C4-2B (cell line): Measurements from ENCODE around the gene CALCOCO2.
"Not testable (repeated sequence)": the region's sequence is repeated elsewhere in the genome, so short reads cannot be mapped to it uniquely, and the experiment has no call there.

Source experiments
- H3K27ac ChIP-seq: fragments of 450-650 bp; 2 replicates; pipeline ENCODE4 v1.5.1; 2017
- ZFX ChIP-seq: fragments of 450-650 bp; IDR thresholded peaks from 2 replicates; pipeline ENCODE4 v1.6.1; 2017
- TF ChIP-seq, protein P1 (sequence below): fragments of 450-650 bp; conservative IDR thresholded peaks from 2 replicates; pipeline ENCODE4 v1.5.1; 2017; ENCODE audit warnings: mild to moderate bottlenecking

Gene CALCOCO2, protein sequence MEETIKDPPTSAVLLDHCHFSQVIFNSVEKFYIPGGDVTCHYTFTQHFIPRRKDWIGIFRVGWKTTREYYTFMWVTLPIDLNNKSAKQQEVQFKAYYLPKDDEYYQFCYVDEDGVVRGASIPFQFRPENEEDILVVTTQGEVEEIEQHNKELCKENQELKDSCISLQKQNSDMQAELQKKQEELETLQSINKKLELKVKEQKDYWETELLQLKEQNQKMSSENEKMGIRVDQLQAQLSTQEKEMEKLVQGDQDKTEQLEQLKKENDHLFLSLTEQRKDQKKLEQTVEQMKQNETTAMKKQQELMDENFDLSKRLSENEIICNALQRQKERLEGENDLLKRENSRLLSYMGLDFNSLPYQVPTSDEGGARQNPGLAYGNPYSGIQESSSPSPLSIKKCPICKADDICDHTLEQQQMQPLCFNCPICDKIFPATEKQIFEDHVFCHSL

DNA sequence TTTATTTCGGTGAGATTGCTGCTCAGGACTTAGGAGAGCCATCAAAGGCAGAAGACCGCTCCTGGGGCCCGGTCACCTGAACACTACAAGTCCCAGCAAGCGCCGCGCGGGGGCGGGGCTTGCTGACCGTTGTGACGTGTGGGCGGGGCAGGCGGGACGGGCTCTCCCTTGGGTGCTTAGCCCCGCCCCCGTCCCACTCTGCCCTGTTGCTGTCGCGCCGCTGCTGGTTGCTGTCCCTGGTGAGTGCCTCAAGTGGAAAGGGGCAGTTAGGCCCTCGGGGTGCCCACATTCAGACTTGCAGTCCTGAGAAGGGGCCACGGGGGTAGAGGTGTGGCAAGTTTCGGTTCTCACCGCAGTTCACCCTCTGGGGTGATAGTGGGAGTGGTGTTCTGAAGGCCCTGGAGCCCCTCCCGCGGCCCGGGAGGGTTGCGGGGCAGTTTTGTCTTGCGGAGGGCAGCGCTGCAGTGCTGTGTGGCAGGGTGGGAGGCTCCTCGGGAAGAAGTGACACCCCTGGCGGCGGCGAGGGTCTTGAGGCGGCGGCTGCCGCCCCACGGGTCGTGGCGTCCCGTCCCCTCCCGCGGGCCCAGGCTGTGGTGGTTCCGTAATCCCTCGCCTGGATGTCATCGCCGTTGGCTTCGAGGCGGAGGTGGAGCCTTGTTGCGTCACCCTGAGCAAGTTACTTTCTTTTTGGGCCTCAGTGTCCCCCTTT lies at the start of gene CALCOCO2:
TSS of gene CALCOCO2 (plus strand) at position 196 of the 709 bp plus-strand sequence. CDS start 10,673 bp downstream, outside the sequence.
- TF ChIP-seq, protein P1, sequence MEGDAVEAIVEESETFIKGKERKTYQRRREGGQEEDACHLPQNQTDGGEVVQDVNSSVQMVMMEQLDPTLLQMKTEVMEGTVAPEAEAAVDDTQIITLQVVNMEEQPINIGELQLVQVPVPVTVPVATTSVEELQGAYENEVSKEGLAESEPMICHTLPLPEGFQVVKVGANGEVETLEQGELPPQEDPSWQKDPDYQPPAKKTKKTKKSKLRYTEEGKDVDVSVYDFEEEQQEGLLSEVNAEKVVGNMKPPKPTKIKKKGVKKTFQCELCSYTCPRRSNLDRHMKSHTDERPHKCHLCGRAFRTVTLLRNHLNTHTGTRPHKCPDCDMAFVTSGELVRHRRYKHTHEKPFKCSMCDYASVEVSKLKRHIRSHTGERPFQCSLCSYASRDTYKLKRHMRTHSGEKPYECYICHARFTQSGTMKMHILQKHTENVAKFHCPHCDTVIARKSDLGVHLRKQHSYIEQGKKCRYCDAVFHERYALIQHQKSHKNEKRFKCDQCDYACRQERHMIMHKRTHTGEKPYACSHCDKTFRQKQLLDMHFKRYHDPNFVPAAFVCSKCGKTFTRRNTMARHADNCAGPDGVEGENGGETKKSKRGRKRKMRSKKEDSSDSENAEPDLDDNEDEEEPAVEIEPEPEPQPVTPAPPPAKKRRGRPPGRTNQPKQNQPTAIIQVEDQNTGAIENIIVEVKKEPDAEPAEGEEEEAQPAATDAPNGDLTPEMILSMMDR, result no peak
- TF ChIP-seq ZFX, result peak; percentile 87
- peak within 1 kb of the TSS; percentile 77 for H3K27ac ChIP-seq

DNA sequence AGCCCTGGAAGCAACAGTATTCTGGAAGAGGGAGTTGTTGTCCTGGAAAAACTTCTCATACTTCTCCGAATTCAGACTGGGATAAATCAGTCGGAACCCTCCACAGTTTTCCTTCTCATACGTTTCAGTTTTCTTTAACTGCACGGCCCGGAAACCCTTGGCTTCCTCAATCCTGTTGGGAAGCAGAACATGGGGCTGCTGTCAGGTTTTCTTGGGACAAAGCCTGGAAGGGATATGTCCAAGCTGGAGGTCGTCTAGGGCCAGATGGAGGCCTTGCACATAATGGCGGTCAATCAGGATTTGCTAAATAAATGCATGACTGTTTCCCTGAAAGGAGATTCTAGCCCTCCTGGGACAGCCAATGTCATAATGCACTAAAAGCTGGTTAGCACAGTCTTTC lies 43.0 kb upstream of the CALCOCO2 start:
- TF ChIP-seq, protein P1, result no peak
- TF ChIP-seq ZFX, result no peak
- no peak overlapping the region for H3K27ac ChIP-seq

DNA sequence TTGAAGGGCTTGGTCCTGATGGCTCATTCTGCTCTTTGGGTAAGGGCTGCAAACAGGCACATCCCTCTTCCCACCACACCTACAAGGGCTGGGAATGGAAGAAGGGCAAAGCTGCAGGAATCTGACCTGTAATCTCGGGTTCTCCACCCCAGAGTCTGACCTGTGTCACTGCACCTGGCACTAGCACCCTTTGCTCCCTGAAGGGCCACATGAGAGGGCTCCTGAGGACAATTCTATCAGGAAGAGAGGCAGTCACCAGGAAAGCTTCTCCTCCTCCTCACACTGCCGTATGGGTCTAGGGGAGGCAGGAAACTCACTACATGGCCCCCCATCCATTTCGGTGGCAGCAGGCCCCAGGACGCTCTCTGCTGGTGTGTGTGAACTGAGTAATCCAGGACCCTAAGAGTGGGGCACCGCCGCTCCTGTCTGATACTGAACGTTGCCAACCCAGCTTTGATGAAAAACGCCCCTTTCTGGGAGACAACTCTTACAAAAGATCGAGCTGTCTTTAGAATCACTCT lies 40.2 kb upstream of the CALCOCO2 start:
- TF ChIP-seq ZFX, result no peak
- TF ChIP-seq, protein P1, result no peak
- H3K27ac ChIP-seq, result peak overlapping the region; percentile 56

DNA sequence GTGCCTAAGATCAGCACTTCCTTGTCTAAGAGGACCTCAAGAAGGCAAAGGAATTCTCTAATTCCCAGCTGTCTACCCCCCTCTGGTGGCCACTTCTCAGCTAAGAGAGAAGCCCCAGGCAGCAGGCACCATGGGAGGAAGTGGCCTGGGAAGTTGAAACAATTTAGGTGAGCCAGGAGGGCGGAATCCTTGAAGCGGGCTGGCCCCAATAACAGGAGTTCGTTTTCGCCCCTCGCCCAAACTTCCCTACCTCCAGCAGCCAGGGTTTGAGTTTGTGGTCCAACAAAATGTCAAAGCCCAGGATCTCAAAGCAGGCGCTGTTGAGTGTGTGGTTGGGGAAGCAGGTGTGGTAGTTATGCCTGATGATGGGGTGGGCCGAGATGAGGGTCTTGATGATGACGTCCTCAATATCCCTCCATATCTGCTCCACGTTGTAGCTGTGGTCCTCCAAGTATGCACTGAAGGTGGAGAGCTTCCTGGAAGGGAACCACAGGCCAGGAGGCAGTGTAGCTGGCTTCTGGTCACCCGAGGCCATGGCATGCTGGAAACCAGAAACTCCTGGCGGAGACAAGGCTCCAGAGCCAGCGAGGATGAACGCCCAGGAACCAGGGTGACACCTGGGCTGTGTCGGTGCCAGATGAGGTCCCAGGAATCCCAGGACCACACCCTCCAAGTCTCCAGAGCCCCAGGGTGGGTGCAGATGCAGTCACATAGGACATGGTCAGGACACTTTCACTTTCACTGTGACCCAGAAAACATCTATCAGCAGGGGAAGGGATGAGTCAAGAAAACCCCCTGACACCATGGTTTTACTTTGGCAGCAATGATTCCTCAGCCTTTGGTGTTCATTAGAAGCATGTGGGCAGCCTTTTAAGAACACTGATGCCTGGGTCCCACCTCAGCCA lies 39.5 kb upstream of the CALCOCO2 start:
- peak overlapping the region; percentile 56 for H3K27ac ChIP-seq

DNA sequence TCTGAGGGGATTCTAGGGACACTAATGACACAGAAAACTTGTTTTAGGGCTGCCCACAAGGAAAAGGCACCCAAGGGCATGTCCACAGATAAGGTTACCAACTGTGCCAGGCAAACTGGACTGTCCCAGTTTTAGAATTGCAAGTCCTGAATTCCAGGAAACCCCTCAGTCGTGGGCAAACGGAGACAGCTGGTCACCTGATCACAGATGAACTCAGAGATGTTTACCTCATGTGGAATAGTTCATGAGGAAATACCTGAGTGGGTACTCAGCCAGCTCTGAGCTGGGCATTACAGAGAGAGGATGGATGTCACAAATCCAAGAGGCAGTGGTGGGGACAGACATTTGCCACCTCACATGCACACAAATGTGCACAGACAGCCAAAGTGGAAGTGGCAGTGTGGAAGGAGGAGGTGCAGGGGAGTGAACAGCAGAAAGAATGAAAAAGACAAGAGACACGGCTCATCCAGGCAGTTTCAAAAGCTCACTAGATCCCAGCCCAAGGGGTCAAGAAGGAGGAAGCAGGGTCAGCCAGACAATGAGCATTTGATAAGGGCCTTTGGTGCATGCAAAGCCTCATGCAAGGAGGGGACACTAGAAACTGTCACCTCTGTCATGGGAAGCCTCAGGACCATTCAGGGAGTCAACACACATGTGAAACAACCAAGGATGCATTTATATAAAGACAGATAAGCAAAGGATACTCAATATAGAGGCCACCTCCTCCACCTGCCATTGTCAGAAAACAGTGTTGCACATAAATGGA lies 38.6 kb upstream of the CALCOCO2 start:
- TF ChIP-seq ZFX, result no peak
- TF ChIP-seq, protein P1, result no peak
- H3K27ac ChIP-seq, result peak overlapping the region; percentile 56

More for the DNA sequence above, 39.5 kb upstream of the CALCOCO2 start:
- TF ChIP-seq ZFX, result no peak
- TF ChIP-seq, protein P1, result peak; percentile 91

DNA sequence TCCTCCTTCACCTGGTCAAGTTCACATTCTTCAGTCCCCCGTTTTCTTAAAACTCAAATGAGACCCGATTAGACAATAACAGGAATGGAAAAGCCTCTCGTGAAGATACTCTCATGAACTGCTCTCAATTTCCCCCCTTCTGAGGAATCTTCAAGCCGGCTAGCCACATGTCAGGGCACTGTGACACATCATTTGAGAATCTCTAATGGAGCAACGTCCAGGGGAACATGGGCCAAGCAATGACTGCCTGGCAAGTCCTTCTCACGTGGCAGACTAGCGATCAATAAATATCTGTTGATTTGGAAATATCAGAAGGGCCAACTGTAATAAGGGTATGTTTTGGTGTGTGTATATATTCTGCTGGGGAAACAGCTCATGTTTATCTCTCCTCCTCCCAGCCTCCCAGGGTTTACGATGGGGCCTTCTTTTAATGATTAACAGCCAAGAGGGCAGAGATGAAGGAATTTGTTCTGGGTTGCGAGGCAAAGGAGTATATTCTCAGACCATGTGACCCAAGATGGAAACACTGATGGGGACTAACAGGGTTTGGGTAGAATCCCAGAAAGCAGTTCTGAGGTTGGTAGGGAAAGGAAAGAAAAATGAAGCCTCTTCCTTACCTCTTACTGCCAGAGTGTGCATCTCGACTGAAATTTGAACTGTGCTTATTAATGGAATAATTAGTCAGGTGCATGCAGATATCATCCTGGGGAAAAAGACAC lies 35.2 kb upstream of the CALCOCO2 start:
- H3K27ac ChIP-seq, result no peak overlapping the region

DNA sequence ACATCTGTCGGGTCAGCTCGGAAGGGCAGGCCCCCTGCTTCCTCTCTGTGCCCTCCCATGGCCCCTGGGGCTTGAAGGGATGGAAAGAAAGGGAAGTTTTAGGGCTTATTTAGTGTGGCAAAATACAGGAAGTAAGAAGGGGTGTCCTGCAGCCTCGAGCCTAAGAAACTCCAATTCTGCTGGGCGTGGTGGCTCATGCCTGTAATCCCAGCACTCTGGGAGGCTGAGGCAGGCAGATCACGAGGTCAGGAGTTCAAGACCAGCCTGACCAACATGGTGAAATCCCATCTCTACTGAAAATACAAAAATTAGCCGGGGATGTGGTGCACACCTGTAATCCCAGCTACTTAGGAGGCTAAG lies 34.7 kb upstream of the CALCOCO2 start:
- not testable (repeated sequence) for H3K27ac ChIP-seq

More for the DNA sequence above, 35.2 kb upstream of the CALCOCO2 start:
- TF ChIP-seq, protein P1, result no peak
- no peak for TF ChIP-seq ZFX
